Astrocyte (in vitro differentiated cells and primary cell): ENCODE data around the gene MDP1. TPM values are rescaled to one million over a fixed set of nuclear protein-coding genes. Genes with fewer than 3 reads are reported as not detected.

ENCODE experiments used
- DNase-seq: peaks from one replicate; pipeline ENCODE4 v3.0.0-alpha.2; 2010; ENCODE audit warnings: low read depth
- FAIRE-seq: peaks from 2 replicates; lab custom pipeline; 2011; peaks lifted over from hg19 to GRCh38; lab: Jason Lieb, UNC
- H2AFZ ChIP-seq: 2 replicates; pipeline ENCODE4 v1.6.0; 2012; ENCODE audit warnings: low read depth, low read length, inconsistent platforms
- H3K27ac ChIP-seq: 2 replicates; pipeline ENCODE4 v1.5.1; 2011; ENCODE audit warnings: low read depth, low read length, inconsistent platforms
- H3K27me3 ChIP-seq: 2 replicates; pipeline ENCODE4 v1.6.0; 2011; ENCODE audit warnings: low read length, inconsistent platforms; ENCODE audit not compliant: insufficient read depth
- H3K36me3 ChIP-seq: 2 replicates; pipeline ENCODE4 v1.5.1; 2011; ENCODE audit warnings: low read length, inconsistent platforms; ENCODE audit not compliant: insufficient read depth
- H3K4me1 ChIP-seq: 2 replicates; pipeline ENCODE4 v1.5.1; 2011; ENCODE audit warnings: low read length, inconsistent platforms; ENCODE audit not compliant: insufficient read depth
- H3K4me2 ChIP-seq: 2 replicates; pipeline ENCODE4 v1.6.0; 2012; ENCODE audit warnings: low read length, inconsistent platforms
- H3K4me3 ChIP-seq: 2 replicates; pipeline ENCODE4 v1.5.1; 2011; ENCODE audit warnings: low read depth, mild to moderate bottlenecking, low read length, inconsistent platforms; ENCODE audit not compliant: insufficient read depth
- H3K79me2 ChIP-seq: 2 replicates; pipeline ENCODE4 v1.6.0; 2012; ENCODE audit warnings: mild to moderate bottlenecking, low read length, inconsistent platforms; ENCODE audit not compliant: insufficient read depth
- H3K9ac ChIP-seq: 2 replicates; pipeline ENCODE4 v1.6.0; 2012; ENCODE audit warnings: mild to moderate bottlenecking, low read length, inconsistent platforms
- H3K9me3 ChIP-seq: 2 replicates; pipeline ENCODE4 v1.5.1; 2012; ENCODE audit warnings: low read depth, mild to moderate bottlenecking, low read length, inconsistent platforms; ENCODE audit not compliant: insufficient read depth
- H4K20me1 ChIP-seq: 2 replicates; pipeline ENCODE4 v1.6.0; 2012; ENCODE audit warnings: low read length, inconsistent platforms; ENCODE audit not compliant: insufficient read depth
- H3K27ac Mint-ChIP-seq: one replicate; pipeline ENCODE4 v1.8.0; 2021; ENCODE audit warnings: mild to moderate bottlenecking, mixed read lengths; ENCODE audit not compliant: unreplicated experiment
- H3K27me3 Mint-ChIP-seq: one replicate; pipeline ENCODE4 v1.8.0; 2021; ENCODE audit warnings: low read depth, mixed read lengths; ENCODE audit not compliant: unreplicated experiment
- H3K36me3 Mint-ChIP-seq: one replicate; pipeline ENCODE4 v1.8.0; 2021; ENCODE audit warnings: low read depth, mixed read lengths; ENCODE audit not compliant: unreplicated experiment
- H3K4me1 Mint-ChIP-seq: one replicate; pipeline ENCODE4 v1.8.0; 2021; ENCODE audit warnings: low read depth, mixed read lengths; ENCODE audit not compliant: unreplicated experiment
- H3K4me3 Mint-ChIP-seq: one replicate; pipeline ENCODE4 v1.8.0; 2021; ENCODE audit warnings: mild to moderate bottlenecking, moderate library complexity, mixed read lengths; ENCODE audit not compliant: unreplicated experiment
- H3K9me3 Mint-ChIP-seq: one replicate; pipeline ENCODE4 v1.8.0; 2021; ENCODE audit warnings: mild to moderate bottlenecking, mixed read lengths; ENCODE audit not compliant: unreplicated experiment
- CTCF ChIP-seq: IDR thresholded peaks from 2 replicates; pipeline ENCODE4 v1.5.1; 2011; ENCODE audit warnings: low read depth, mild to moderate bottlenecking, inconsistent platforms, low read length, moderate library complexity; ENCODE audit not compliant: insufficient read depth
- EZH2 ChIP-seq: IDR thresholded peaks from 2 replicates; pipeline ENCODE4 v1.6.1; 2012; ENCODE audit warnings: mild to moderate bottlenecking, low read length, inconsistent platforms; ENCODE audit not compliant: insufficient read depth
- total RNA-seq: library from RNA; stranded (reverse); gene quantifications from 2 replicates; pipeline ENCODE4 v1.2.1, GENCODE V29; 2021

The MDP1 gene
- total RNA-seq, 1 donor from 2014 or later = 8.9 TPM

DNA sequence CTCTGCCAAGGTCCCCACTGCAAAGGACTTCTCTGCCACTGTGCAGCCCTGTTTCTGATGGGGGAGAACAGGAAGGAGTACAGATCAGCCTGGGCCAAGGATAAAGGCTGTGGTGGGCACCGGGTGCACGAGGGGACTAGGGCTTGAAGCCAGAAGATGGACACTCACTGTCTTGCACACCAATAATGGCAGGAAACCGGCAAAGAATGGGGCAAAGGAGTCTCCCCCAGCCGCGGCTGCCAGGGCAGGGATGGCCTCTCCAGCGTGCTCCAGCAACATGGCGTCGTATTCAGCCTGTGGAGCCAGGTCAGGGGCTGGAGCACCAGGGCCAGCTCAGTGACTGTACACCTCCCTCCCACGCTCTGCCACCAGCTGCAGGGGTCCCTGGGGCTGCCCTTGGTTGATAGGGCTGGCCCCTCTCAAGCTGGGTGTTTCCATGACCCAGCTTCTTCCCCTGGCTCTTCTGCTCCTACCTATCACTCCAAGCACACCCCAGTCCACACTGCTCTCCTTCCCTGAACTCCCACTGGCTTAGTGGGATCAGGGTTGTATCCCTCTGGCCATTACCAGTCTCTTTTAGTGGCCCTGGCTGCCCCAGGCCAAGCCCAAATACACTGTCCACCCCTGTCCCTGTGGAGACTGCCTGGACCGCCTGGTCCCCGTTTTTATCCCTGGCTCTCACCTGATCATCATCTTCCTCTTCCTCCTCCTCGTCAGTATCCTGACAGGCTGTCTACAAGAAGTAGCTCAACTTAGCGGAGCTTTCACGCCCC, 33.6 kb downstream of the MDP1 start:
- TF ChIP-seq EZH2 (no peak), CTCF (no peak)
- no peak overlapping the region for H2AFZ ChIP-seq
- H3K4me2 ChIP-seq = no peak overlapping the region
- no peak overlapping the region for H3K4me3 ChIP-seq
- peaks cover 16% of the 10 kb centered on the region for H3K79me2 ChIP-seq
- H3K27ac Mint-ChIP-seq = peak overlapping the region; percentile 82
- no peaks in the 10 kb centered on the region for H3K27me3 Mint-ChIP-seq
- DNase-seq (no peak), FAIRE-seq (no peak)
- H4K20me1 ChIP-seq = peaks cover 49% of the 10 kb centered on the region
- peaks cover 11% of the 10 kb centered on the region for H3K4me1 Mint-ChIP-seq
- H3K9me3 Mint-ChIP-seq = no peaks in the 10 kb centered on the region
- no peak overlapping the region for H3K9ac ChIP-seq
- no peak overlapping the region for H3K27ac ChIP-seq
- no peaks in the 10 kb centered on the region for H3K27me3 ChIP-seq
- peaks cover 36% of the 10 kb centered on the region for H3K36me3 ChIP-seq
- no peaks in the 10 kb centered on the region for H3K9me3 ChIP-seq
- peaks cover 10% of the 10 kb centered on the region for H3K4me1 ChIP-seq
- peak overlapping the region; percentile 17 for H3K4me3 Mint-ChIP-seq
- peaks cover 13% of the 10 kb centered on the region for H3K36me3 Mint-ChIP-seq

DNA sequence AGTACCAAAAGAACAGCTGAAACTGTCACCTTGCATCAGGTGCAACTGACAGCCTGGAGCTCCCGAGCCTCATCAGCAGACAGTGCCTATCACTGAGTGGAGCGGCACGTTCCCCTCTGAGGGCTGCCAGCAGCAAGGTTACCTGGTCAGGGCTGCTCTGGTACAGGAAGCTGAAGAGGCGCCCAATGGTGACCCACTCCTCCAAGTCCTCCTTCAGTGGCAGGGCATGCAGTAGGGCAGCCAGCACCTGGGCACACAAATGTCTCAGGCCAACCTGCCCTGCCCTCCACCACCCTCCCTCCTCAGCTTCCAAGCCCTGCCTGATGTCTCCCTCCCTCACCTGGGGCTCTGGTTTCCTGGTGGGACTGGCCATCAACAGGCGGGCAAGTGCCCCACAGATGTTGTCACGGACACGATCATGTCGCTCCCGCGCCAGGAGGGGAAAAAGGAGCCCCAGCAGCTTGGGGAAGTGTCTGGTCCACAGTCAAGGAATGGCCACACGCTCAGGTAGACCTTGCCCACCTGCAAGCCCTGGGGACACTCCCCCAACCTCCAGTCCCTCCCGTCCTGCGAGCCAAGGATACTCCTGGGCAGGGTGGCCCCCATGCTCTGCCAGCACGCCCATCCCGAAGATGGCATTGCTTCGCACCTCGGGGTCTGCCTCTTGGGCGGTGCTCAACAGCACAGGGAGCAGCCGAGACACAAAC, 34.3 kb downstream of the MDP1 start:
- Histone ChIP-seq H3K4me3 (no peak overlapping the region), H3K27ac (no peak overlapping the region), H3K4me1 (peaks cover 5% of the 10 kb centered on the region), H3K36me3 (peaks cover 30% of the 10 kb centered on the region), H3K27me3 (no peaks in the 10 kb centered on the region), H2AFZ (no peak overlapping the region), H3K9ac (no peak overlapping the region), H3K9me3 (no peaks in the 10 kb centered on the region), H3K4me2 (no peak overlapping the region), H3K79me2 (peaks cover 9% of the 10 kb centered on the region), H4K20me1 (peaks cover 45% of the 10 kb centered on the region)
- Mint-ChIP-seq H3K27ac (no peak overlapping the region), H3K27me3 (no peaks in the 10 kb centered on the region), H3K4me3 (no peak overlapping the region), H3K4me1 (peaks cover 7% of the 10 kb centered on the region), H3K36me3 (peaks cover 13% of the 10 kb centered on the region), H3K9me3 (no peaks in the 10 kb centered on the region)
- FAIRE-seq (no peak), DNase-seq (no peak)
- no peak for TF ChIP-seq CTCF
- no peak for TF ChIP-seq EZH2
